GM23338 (cell line): ENCODE measurements around the gene OXCT2. TPM values are rescaled to one million over a fixed set of nuclear protein-coding genes. Genes with fewer than 3 reads are reported as not detected.

ENCODE experiments used
- ATAC-seq: fragments of 200-7000 bp; cut with Tn5 transposase; 3 replicates; pipeline ENCODE4 v1.9.1; 2020
- DNase-seq: peaks from one replicate; pipeline ENCODE4 v3.0.0-alpha.2; 2015; ENCODE audit warnings: low spot score
- H2AFZ ChIP-seq: fragments of 200-600 bp; sonication (generic); 2 replicates; pipeline ENCODE4 v1.8.0; 2016; ENCODE audit warnings: antibody characterized with exemption, mild to moderate bottlenecking, moderate library complexity
- H3F3A ChIP-seq: fragments of 200-600 bp; sonication (generic); replicated peaks from 2 replicates; pipeline ENCODE4 v1.8.0; 2017; ENCODE audit warnings: antibody characterized with exemption, mixed run types, low read depth
- H3K27ac ChIP-seq: fragments of 200-600 bp; sonication (generic); 2 replicates; pipeline ENCODE4 v1.6.1; 2016; ENCODE audit warnings: low read depth
- H3K27me3 ChIP-seq: fragments of 200-600 bp; sonication (generic); 2 replicates; pipeline ENCODE4 v1.8.0; 2016; ENCODE audit warnings: mild to moderate bottlenecking, mixed run types, moderate library complexity; ENCODE audit not compliant: insufficient read depth
- H3K36me3 ChIP-seq: fragments of 200-600 bp; sonication (generic); 2 replicates; pipeline ENCODE4 v1.8.0; 2016; ENCODE audit warnings: mild to moderate bottlenecking; ENCODE audit not compliant: insufficient read depth
- H3K4me1 ChIP-seq: fragments of 200-600 bp; sonication (generic); 2 replicates; pipeline ENCODE4 v1.8.0; 2016; ENCODE audit warnings: mild to moderate bottlenecking, moderate library complexity; ENCODE audit not compliant: insufficient read depth
- H3K4me2 ChIP-seq: fragments of 200-600 bp; sonication (generic); 2 replicates; pipeline ENCODE4 v1.7.1; 2017; ENCODE audit warnings: mixed run types
- H3K4me3 ChIP-seq: fragments of 200-600 bp; sonication (generic); 2 replicates; pipeline ENCODE4 v1.6.1; 2016; ENCODE audit warnings: mixed run types
- H3K79me2 ChIP-seq: fragments of 200-600 bp; sonication (generic); replicated peaks from 2 replicates; pipeline ENCODE4 v1.8.0; 2017; ENCODE audit warnings: mild to moderate bottlenecking; ENCODE audit not compliant: insufficient read depth
- H3K9me2 ChIP-seq: fragments of 200-600 bp; sonication (generic); 2 replicates; pipeline ENCODE4 v1.8.0; 2017; ENCODE audit not compliant: insufficient read depth
- H4K20me1 ChIP-seq: fragments of 200-600 bp; sonication (generic); replicated peaks from 2 replicates; pipeline ENCODE4 v1.8.0; 2017; ENCODE audit warnings: mild to moderate bottlenecking; ENCODE audit not compliant: insufficient read depth
- H3K27ac Mint-ChIP-seq: 2 replicates; pipeline ENCODE4 v1.8.0; 2020; ENCODE audit warnings: inconsistent platforms, mild to moderate bottlenecking, moderate library complexity, mixed read lengths
- H3K27me3 Mint-ChIP-seq: 3 replicates; pipeline ENCODE4 v1.8.0; 2022; ENCODE audit warnings: low read depth, mild to moderate bottlenecking, moderate library complexity, mixed read lengths, inconsistent platforms; ENCODE audit not compliant: insufficient read depth, poor library complexity
- H3K36me3 Mint-ChIP-seq: 3 replicates; pipeline ENCODE4 v1.8.0; 2021; ENCODE audit warnings: low read depth, mild to moderate bottlenecking, inconsistent platforms, moderate library complexity, mixed read lengths
- H3K4me1 Mint-ChIP-seq: 3 replicates; pipeline ENCODE4 v1.8.0; 2020; ENCODE audit warnings: mild to moderate bottlenecking, inconsistent platforms, mixed read lengths
- H3K4me3 Mint-ChIP-seq: 3 replicates; pipeline ENCODE4 v1.8.0; 2021; ENCODE audit warnings: moderate library complexity, mild to moderate bottlenecking, inconsistent platforms, mixed read lengths
- H3K9me3 Mint-ChIP-seq: 3 replicates; pipeline ENCODE4 v1.8.0; 2020; ENCODE audit warnings: moderate library complexity, mild to moderate bottlenecking, inconsistent platforms, mixed read lengths
- CREB1 ChIP-seq: fragments of 250-450 bp; sonication (Bioruptor Pico); IDR thresholded peaks from 2 replicates; pipeline ENCODE4 v1.5.0; 2020; ENCODE audit warnings: low read depth, mild to moderate bottlenecking, moderate library complexity
- STAT1 ChIP-seq: IDR thresholded peaks from one replicate; pipeline ENCODE4 v1.6.1; 2016; ENCODE audit warnings: antibody characterized with exemption; ENCODE audit not compliant: unreplicated experiment
- ZNF114 ChIP-seq: fragments of 250-450 bp; sonication (Bioruptor Pico); IDR thresholded peaks from 2 replicates; pipeline ENCODE4 v1.5.0; 2020; ENCODE audit warnings: mild to moderate bottlenecking, moderate library complexity
- ZNF331 ChIP-seq: fragments of 250-450 bp; sonication (Bioruptor Pico); IDR thresholded peaks from 2 replicates; pipeline ENCODE4 v1.5.0; 2020; ENCODE audit warnings: low read depth, mild to moderate bottlenecking, moderate library complexity
- polyA plus RNA-seq: library from polyadenylated mRNA; unstranded; fragments of >200 nt; fragmentation: Nextera tagmentation; extraction: Ambion mirVana; gene quantifications from 2 replicates; pipeline ENCODE4 v1.2.1, GENCODE V29; 2016
- total RNA-seq: library from RNA; depleted of rRNA; stranded (reverse); fragments of >200 nt; shearing (Covaris generic); gene quantifications from 2 replicates; pipeline ENCODE4 v1.2.3, GENCODE V29; 2014
- TF ChIP-seq, protein P1 (sequence below): IDR thresholded peaks from one replicate; pipeline ENCODE4 v1.6.1; 2018; ENCODE audit warnings: antibody characterized with exemption; ENCODE audit not compliant: unreplicated experiment
- TF ChIP-seq, protein P2 (sequence below): fragments of 250-450 bp; sonication (Bioruptor Pico); IDR thresholded peaks from 2 replicates; pipeline ENCODE4 v1.5.0; 2020; ENCODE audit warnings: mild to moderate bottlenecking, moderate library complexity

Gene OXCT2
- total and polyA plus RNA-seq, 2 experiments from 2014 or later, result 1.4 to 2.8 TPM

DNA sequence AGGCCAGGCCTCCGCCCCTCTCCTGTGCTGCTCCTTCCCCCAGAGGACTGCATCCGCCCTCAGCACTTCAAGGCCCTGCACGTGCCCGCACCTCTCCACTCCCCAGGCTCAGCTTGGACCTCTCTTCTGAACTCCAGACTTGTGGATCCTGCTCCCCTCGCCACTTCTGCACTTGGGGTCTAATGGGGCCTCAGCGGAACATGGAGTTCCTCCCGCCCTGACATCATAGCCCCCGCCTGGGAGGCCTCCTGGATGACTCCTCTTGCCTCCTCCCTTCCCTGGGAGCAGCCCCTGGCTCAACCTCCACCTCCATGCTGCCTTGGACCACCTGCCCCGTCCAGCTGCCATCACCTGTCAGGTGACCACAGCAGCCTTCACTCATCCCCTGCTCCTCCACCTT lies 10.1 kb downstream of the OXCT2 start (continued):
- TF ChIP-seq, protein P1, sequence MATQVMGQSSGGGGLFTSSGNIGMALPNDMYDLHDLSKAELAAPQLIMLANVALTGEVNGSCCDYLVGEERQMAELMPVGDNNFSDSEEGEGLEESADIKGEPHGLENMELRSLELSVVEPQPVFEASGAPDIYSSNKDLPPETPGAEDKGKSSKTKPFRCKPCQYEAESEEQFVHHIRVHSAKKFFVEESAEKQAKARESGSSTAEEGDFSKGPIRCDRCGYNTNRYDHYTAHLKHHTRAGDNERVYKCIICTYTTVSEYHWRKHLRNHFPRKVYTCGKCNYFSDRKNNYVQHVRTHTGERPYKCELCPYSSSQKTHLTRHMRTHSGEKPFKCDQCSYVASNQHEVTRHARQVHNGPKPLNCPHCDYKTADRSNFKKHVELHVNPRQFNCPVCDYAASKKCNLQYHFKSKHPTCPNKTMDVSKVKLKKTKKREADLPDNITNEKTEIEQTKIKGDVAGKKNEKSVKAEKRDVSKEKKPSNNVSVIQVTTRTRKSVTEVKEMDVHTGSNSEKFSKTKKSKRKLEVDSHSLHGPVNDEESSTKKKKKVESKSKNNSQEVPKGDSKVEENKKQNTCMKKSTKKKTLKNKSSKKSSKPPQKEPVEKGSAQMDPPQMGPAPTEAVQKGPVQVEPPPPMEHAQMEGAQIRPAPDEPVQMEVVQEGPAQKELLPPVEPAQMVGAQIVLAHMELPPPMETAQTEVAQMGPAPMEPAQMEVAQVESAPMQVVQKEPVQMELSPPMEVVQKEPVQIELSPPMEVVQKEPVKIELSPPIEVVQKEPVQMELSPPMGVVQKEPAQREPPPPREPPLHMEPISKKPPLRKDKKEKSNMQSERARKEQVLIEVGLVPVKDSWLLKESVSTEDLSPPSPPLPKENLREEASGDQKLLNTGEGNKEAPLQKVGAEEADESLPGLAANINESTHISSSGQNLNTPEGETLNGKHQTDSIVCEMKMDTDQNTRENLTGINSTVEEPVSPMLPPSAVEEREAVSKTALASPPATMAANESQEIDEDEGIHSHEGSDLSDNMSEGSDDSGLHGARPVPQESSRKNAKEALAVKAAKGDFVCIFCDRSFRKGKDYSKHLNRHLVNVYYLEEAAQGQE, result no peak
- TF ChIP-seq CREB1 (CRISPR knock-in tag), result no peak
- TF ChIP-seq ZNF114 (CRISPR knock-in tag), result no peak
- TF ChIP-seq STAT1, result no peak

DNA sequence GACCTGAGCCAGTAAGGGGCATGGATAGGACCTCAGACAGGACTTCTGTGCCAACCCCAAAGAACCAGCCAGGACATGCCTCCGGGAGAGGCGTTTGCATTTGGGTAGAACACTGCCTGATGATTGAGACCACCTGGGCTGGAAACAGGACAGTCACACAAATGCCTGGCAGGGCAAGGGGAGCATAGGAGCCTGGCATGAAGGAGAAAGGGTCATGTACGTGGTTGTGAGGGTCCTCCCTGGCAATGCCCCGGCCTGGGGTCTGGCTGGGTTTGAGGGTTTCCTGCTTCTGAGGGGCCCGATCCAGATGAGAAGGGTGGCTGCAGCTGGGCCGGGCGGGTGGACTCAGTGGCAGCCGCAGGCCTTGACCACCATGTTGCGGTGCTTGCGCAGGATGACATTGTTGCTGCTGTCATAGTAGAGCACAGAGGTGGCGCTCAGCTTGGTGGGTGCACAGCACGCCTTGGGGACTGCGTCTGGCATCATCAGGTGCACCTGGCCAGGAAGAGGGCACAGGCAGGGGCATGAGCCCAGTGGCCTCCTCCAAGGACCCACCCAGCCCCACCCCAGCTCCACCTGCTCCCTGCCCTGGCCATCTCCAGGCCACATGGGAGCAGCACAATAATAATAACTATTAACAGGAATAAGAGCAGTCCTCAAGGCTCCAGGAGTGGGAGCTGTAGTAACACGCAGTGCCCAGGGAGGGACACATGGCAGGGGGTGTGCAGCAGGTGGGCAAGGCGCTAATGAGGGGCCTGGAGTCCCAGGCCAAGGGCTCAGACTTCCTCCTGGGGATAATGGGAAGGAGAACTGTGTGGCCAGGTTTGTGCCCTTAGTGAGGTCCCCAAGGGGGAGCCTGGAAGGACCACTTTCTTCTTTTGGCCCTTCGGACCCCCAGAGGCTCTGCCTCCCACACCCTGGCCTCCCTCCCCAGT lies 10.8 kb downstream of the OXCT2 start:
- Histone ChIP-seq H3K36me3 (no peaks in the 10 kb centered on the region), H3K9me2 (no peaks in the 10 kb centered on the region), H3K79me2 (no peaks in the 10 kb centered on the region), H3K27ac (no peak overlapping the region), H4K20me1 (no peaks in the 10 kb centered on the region), H3F3A (no peaks in the 10 kb centered on the region), H3K4me2 (no peak overlapping the region), H3K4me3 (no peak overlapping the region), H3K4me1 (no peaks in the 10 kb centered on the region), H3K27me3 (no peaks in the 10 kb centered on the region), H2AFZ (no peak overlapping the region)
- H3K27me3 Mint-ChIP-seq, result peaks cover 3% of the 10 kb centered on the region
- H3K27ac Mint-ChIP-seq, result no peak overlapping the region
- peaks cover 15% of the 10 kb centered on the region; the same call in 2 of the 3 replicates for H3K9me3 Mint-ChIP-seq
- no peak overlapping the region for H3K4me3 Mint-ChIP-seq
- no peak for ATAC-seq
- H3K36me3 Mint-ChIP-seq, result peaks cover 31% of the 10 kb centered on the region
- TF ChIP-seq ZNF331 (CRISPR knock-in tag), result no peak
- TF ChIP-seq, protein P2, sequence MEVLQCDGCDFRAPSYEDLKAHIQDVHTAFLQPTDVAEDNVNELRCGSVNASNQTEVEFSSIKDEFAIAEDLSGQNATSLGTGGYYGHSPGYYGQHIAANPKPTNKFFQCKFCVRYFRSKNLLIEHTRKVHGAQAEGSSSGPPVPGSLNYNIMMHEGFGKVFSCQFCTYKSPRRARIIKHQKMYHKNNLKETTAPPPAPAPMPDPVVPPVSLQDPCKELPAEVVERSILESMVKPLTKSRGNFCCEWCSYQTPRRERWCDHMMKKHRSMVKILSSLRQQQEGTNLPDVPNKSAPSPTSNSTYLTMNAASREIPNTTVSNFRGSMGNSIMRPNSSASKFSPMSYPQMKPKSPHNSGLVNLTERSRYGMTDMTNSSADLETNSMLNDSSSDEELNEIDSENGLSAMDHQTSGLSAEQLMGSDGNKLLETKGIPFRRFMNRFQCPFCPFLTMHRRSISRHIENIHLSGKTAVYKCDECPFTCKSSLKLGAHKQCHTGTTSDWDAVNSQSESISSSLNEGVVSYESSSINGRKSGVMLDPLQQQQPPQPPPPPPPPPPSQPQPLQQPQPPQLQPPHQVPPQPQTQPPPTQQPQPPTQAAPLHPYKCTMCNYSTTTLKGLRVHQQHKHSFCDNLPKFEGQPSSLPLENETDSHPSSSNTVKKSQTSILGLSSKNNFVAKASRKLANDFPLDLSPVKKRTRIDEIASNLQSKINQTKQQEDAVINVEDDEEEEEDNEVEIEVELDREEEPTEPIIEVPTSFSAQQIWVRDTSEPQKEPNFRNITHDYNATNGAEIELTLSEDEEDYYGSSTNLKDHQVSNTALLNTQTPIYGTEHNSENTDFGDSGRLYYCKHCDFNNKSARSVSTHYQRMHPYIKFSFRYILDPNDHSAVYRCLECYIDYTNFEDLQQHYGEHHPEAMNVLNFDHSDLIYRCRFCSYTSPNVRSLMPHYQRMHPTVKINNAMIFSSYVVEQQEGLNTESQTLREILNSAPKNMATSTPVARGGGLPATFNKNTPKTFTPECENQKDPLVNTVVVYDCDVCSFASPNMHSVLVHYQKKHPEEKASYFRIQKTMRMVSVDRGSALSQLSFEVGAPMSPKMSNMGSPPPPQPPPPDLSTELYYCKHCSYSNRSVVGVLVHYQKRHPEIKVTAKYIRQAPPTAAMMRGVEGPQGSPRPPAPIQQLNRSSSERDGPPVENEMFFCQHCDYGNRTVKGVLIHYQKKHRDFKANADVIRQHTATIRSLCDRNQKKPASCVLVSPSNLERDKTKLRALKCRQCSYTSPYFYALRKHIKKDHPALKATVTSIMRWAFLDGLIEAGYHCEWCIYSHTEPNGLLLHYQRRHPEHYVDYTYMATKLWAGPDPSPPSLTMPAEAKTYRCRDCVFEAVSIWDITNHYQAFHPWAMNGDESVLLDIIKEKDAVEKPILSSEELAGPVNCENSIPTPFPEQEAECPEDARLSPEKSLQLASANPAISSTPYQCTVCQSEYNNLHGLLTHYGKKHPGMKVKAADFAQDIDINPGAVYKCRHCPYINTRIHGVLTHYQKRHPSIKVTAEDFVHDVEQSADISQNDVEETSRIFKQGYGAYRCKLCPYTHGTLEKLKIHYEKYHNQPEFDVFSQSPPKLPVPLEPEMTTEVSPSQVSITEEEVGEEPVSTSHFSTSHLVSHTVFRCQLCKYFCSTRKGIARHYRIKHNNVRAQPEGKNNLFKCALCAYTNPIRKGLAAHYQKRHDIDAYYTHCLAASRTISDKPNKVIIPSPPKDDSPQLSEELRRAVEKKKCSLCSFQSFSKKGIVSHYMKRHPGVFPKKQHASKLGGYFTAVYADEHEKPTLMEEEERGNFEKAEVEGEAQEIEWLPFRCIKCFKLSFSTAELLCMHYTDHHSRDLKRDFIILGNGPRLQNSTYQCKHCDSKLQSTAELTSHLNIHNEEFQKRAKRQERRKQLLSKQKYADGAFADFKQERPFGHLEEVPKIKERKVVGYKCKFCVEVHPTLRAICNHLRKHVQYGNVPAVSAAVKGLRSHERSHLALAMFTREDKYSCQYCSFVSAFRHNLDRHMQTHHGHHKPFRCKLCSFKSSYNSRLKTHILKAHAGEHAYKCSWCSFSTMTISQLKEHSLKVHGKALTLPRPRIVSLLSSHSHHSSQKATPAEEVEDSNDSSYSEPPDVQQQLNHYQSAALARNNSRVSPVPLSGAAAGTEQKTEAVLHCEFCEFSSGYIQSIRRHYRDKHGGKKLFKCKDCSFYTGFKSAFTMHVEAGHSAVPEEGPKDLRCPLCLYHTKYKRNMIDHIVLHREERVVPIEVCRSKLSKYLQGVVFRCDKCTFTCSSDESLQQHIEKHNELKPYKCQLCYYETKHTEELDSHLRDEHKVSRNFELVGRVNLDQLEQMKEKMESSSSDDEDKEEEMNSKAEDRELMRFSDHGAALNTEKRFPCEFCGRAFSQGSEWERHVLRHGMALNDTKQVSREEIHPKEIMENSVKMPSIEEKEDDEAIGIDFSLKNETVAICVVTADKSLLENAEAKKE (CRISPR knock-in tag), result no peak
- no peak for DNase-seq
- H3K4me1 Mint-ChIP-seq, result no peaks in the 10 kb centered on the region; the same call in 2 of the 3 replicates
